A549 (cell line): Measurements from ENCODE around the gene CDS1. TPM values are rescaled to one million over a fixed set of nuclear protein-coding genes. Genes with fewer than 3 reads are reported as not detected.

Source experiments
- ATAC-seq, 2 experiments: fragments of 200-7000 bp in 1 of 2; fragments of >200 bp in 1 of 2; cut with Nextera tagmentation in 1 of 2; cut with Tn5 transposase in 1 of 2; 3 replicates each; pipeline versions ENCODE4 v1.8.0 to v1.9.1; 2018 to 2020; ENCODE audit warnings: mild to moderate bottlenecking in 1 of 2, moderate library complexity in 1 of 2
- CTCF ChIA-PET: fragments of 300-600 bp; sonication (Branson Sonifier 250); formaldehyde crosslinking; extraction: SDS; loops from one replicate; lab custom pipeline; 2021; ENCODE audit warnings: antibody characterized with exemption, inconsistent platforms; lab: Yijun Ruan, JAX
- POLR2A ChIA-PET: fragments of 350-600 bp; formaldehyde crosslinking; extraction: SDS; loops from one replicate; lab custom pipeline; 2021; ENCODE audit warnings: antibody characterized with exemption, inconsistent platforms; lab: Yijun Ruan, JAX
- DNase-seq, 2 experiments: peaks; one replicate each; pipeline versions ENCODE4 v3.0.0 to v3.0.0-alpha.2; 2011 to 2016; ENCODE audit warnings: low read depth in 1 of 2, low spot score in 1 of 2
- FAIRE-seq: peaks from 2 replicates; lab custom pipeline; 2011; peaks lifted over from hg19 to GRCh38; lab: Jason Lieb, UNC
- H3K27ac ChIP-seq, 2 experiments: fragments of >200 bp; sonication (Bioruptor Twin); formaldehyde crosslinking; 3 replicates each; pipeline ENCODE4 v1.5.1; 2016 to 2017
- H3K4me1 ChIP-seq: fragments of >200 bp; sonication (Bioruptor Twin); formaldehyde crosslinking; 3 replicates; pipeline ENCODE4 v1.6.1; 2016
- H3K4me2 ChIP-seq: fragments of >200 bp; sonication (Bioruptor Twin); formaldehyde crosslinking; 3 replicates; pipeline ENCODE4 v1.6.1; 2016
- H3K4me3 ChIP-seq: fragments of >200 bp; sonication (Bioruptor Twin); formaldehyde crosslinking; 3 replicates; pipeline ENCODE4 v1.5.1; 2016
- H3K9me3 ChIP-seq: fragments of >200 bp; sonication (Bioruptor Twin); formaldehyde crosslinking; 3 replicates; pipeline ENCODE4 v1.6.1; 2016
- BHLHE40 ChIP-seq: IDR thresholded peaks from 2 replicates; pipeline ENCODE4 v1.6.1; 2012; ENCODE audit warnings: low read depth, low read length, inconsistent platforms
- CBX2 ChIP-seq: fragments of 200-600 bp; sonication (generic); IDR thresholded peaks from 2 replicates; pipeline ENCODE4 v1.6.1; 2016; ENCODE audit warnings: low read depth, mild to moderate bottlenecking, borderline replicate concordance
- CBX8 ChIP-seq: fragments of 200-600 bp; sonication (generic); IDR thresholded peaks from 2 replicates; pipeline ENCODE4 v1.6.1; 2016
- E2F6 ChIP-seq: IDR thresholded peaks from 2 replicates; pipeline ENCODE4 v1.6.1; 2012; ENCODE audit warnings: low read depth, borderline replicate concordance
- ESRRA ChIP-seq: fragments of 150-350 bp; IDR thresholded peaks from 2 replicates; pipeline ENCODE4 v1.6.1; 2014; ENCODE audit warnings: mild to moderate bottlenecking, low read length, borderline replicate concordance
- HEYL ChIP-seq: fragments of 250-450 bp; sonication (Bioruptor Pico); IDR thresholded peaks from 2 replicates; pipeline ENCODE4 v1.8.0; 2021; ENCODE audit warnings: mild to moderate bottlenecking, moderate library complexity
- HOXB5 ChIP-seq: fragments of 250-450 bp; sonication (Bioruptor Pico); IDR thresholded peaks from 2 replicates; pipeline ENCODE4 v1.5.0; 2020; ENCODE audit warnings: mild to moderate bottlenecking, moderate library complexity
- JUNB ChIP-seq: fragments of >200 bp; sonication (Bioruptor Twin); formaldehyde crosslinking; IDR thresholded peaks from 2 replicates; pipeline ENCODE4 v1.6.1; 2016
- KDM1A ChIP-seq: fragments of 200-600 bp; sonication (generic); IDR thresholded peaks from 2 replicates; pipeline ENCODE4 v1.6.1; 2016; ENCODE audit warnings: low read depth, mild to moderate bottlenecking
- MAFK ChIP-seq: fragments of 450-650 bp; IDR thresholded peaks from 2 replicates; pipeline ENCODE4 v1.6.1; 2014; ENCODE audit not compliant: partially characterized antibody
- MAX ChIP-seq: IDR thresholded peaks from 2 replicates; pipeline ENCODE4 v1.6.1; 2012
- MAZ ChIP-seq: fragments of 150-350 bp; IDR thresholded peaks from 2 replicates; pipeline ENCODE4 v1.6.1; 2014; ENCODE audit warnings: antibody characterized with exemption, low read depth, low read length, borderline replicate concordance
- MYC ChIP-seq: IDR thresholded peaks from 2 replicates; pipeline ENCODE4 v1.6.1; 2012; ENCODE audit warnings: mild to moderate bottlenecking, inconsistent platforms, low read length, improper control_type of control experiment, borderline replicate concordance
- NFE2L2 ChIP-seq: fragments of 150-350 bp; conservative IDR thresholded peaks from 2 replicates; pipeline ENCODE4 v1.6.1; 2014; ENCODE audit warnings: low read length
- NPAS2 ChIP-seq: fragments of 250-450 bp; sonication (Bioruptor Pico); IDR thresholded peaks from 2 replicates; pipeline ENCODE4 v1.8.0; 2022; ENCODE audit warnings: mild to moderate bottlenecking, moderate library complexity, borderline replicate concordance
- NR3C1 ChIP-seq: fragments of >200 bp; sonication (Bioruptor Twin); formaldehyde crosslinking; IDR thresholded peaks from 3 replicates; pipeline ENCODE4 v1.6.1; 2017
- POLR2A ChIP-seq: IDR thresholded peaks from 2 replicates; pipeline ENCODE4 v1.6.1; 2012; ENCODE audit warnings: mild to moderate bottlenecking, low read length
- REST ChIP-seq: fragments of 200-600 bp; sonication (generic); IDR thresholded peaks from 2 replicates; pipeline ENCODE4 v1.6.1; 2016; ENCODE audit warnings: antibody characterized with exemption, mild to moderate bottlenecking, moderate library complexity
- RNF2 ChIP-seq: fragments of 200-600 bp; sonication (generic); IDR thresholded peaks from 2 replicates; pipeline ENCODE4 v1.6.1; 2016; ENCODE audit warnings: low read depth, mild to moderate bottlenecking, antibody characterized with exemption, moderate library complexity, borderline replicate concordance
- SMC3 ChIP-seq: fragments of >200 bp; sonication (Bioruptor Twin); formaldehyde crosslinking; IDR thresholded peaks from 3 replicates; pipeline ENCODE4 v1.6.1; 2018; ENCODE audit warnings: inconsistent platforms
- TFCP2L1 ChIP-seq: fragments of 250-450 bp; sonication (Bioruptor Pico); IDR thresholded peaks from 2 replicates; pipeline ENCODE4 v1.5.0; 2021; ENCODE audit warnings: mild to moderate bottlenecking
- TP53 ChIP-seq: fragments of 250-450 bp; sonication (Bioruptor Pico); IDR thresholded peaks from 2 replicates; pipeline ENCODE4 v1.5.0; 2021; ENCODE audit warnings: mild to moderate bottlenecking, moderate library complexity
- ZSCAN20 ChIP-seq: fragments of 250-450 bp; sonication (Bioruptor Pico); IDR thresholded peaks from 2 replicates; pipeline ENCODE4 v1.8.0; 2022; ENCODE audit warnings: mild to moderate bottlenecking, moderate library complexity
- WGBS: methylation state at CpG from one replicate; pipeline ENCODE4 v1.1.6; 2017; ENCODE audit errors: missing lambda C conversion rate; 5-methylcytosine and 5-hydroxymethylcytosine counted together
- polyA plus RNA-seq, 4 experiments: library from polyadenylated mRNA; depleted of rRNA in 3 of 4; stranded (reverse); fragments of >200 nt; fragmentation: RNase III in 1 of 4; extraction: RNeasy Plus Mini Kit Qiagen cat#74134 plus additional on column Dnase treatment in 1 of 4; gene quantifications; 2 replicates in 3 of 4; 3 replicates in 1 of 4; pipeline ENCODE4 v1.2.3, GENCODE V29; 2011 to 2017
- TF ChIP-seq, protein P1 (sequence below): fragments of 450-650 bp; IDR thresholded peaks from 2 replicates; pipeline ENCODE4 v1.6.1; 2014; ENCODE audit warnings: antibody characterized with exemption
- TF ChIP-seq, protein P2 (sequence below): fragments of >200 bp; sonication (Bioruptor Twin); formaldehyde crosslinking; IDR thresholded peaks from 3 replicates; pipeline ENCODE4 v1.6.1; 2016
- TF ChIP-seq, protein P3 (sequence below): fragments of 150-350 bp; IDR thresholded peaks from 2 replicates; pipeline ENCODE4 v1.6.1; 2014; ENCODE audit warnings: low read depth, mild to moderate bottlenecking, low read length

Gene CDS1
- polyA plus RNA-seq, 2 of the 4 experiments (the other 2 are of a cell fraction) = 0.46 to 1.4 TPM

GRCh38 chr4:84677995-84678394, 95.1 kb downstream of the CDS1 start:
- POLR2A ChIA-PET = no interaction called here

GRCh38 chr4:84678976-84679744, 96.2 kb downstream of the CDS1 start:
- no peak for FAIRE-seq
- no peak for ATAC-seq
- H3K4me1 ChIP-seq = peaks cover 6% of the 10 kb centered on the region; the same call in 2 of the 3 replicates
- POLR2A ChIA-PET = no interaction called here
- 90% methylated on average over 12 of the region's 14 CpGs for WGBS
- no peak overlapping the region for H3K27ac ChIP-seq
- CTCF ChIA-PET = interaction anchor here (0.6 to 2.6 kb wide), 3 partner anchors 40 to 283 kb away, joined by 3 to 8 read pairs (median 3); no protein-coding TSS in a partner anchor
- H3K9me3 ChIP-seq = no peaks in the 10 kb centered on the region
- H3K4me2 ChIP-seq = no peak overlapping the region
- TF ChIP-seq SMC3 (no peak), KDM1A (no peak), RNF2 (no peak), POLR2A (no peak), TFCP2L1 (CRISPR knock-in tag) (no peak), MAFK (no peak), CBX8 (no peak), MYC (no peak), BHLHE40 (no peak), ESRRA (no peak), HEYL (CRISPR knock-in tag) (no peak), NR3C1 (no peak), REST (no peak), NPAS2 (CRISPR knock-in tag) (no peak), NFE2L2 (no peak)
- TF ChIP-seq, protein P1, sequence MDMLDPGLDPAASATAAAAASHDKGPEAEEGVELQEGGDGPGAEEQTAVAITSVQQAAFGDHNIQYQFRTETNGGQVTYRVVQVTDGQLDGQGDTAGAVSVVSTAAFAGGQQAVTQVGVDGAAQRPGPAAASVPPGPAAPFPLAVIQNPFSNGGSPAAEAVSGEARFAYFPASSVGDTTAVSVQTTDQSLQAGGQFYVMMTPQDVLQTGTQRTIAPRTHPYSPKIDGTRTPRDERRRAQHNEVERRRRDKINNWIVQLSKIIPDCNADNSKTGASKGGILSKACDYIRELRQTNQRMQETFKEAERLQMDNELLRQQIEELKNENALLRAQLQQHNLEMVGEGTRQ = no peak
- TF ChIP-seq, protein P2, sequence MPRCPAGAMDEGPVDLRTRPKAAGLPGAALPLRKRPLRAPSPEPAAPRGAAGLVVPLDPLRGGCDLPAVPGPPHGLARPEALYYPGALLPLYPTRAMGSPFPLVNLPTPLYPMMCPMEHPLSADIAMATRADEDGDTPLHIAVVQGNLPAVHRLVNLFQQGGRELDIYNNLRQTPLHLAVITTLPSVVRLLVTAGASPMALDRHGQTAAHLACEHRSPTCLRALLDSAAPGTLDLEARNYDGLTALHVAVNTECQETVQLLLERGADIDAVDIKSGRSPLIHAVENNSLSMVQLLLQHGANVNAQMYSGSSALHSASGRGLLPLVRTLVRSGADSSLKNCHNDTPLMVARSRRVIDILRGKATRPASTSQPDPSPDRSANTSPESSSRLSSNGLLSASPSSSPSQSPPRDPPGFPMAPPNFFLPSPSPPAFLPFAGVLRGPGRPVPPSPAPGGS = no peak
- no peak for DNase-seq
- no peak overlapping the region for H3K4me3 ChIP-seq

More at GRCh38 chr4:84677995-84678394, 95.1 kb downstream of the CDS1 start:
- CTCF ChIA-PET = interaction anchor here (0.8 to 2.6 kb wide), 3 partner anchors 38 to 72 kb away, joined by 3 to 8 read pairs (median 5); no protein-coding TSS in a partner anchor
- no peak for TF ChIP-seq MAX
- no peak for TF ChIP-seq TFCP2L1 (CRISPR knock-in tag)
- TF ChIP-seq JUNB = no peak
- TF ChIP-seq NFE2L2 = no peak
- TF ChIP-seq HOXB5 (CRISPR knock-in tag) = no peak
- no peak for TF ChIP-seq KDM1A
- no peak for TF ChIP-seq ZSCAN20 (CRISPR knock-in tag)
- TF ChIP-seq, protein P3, sequence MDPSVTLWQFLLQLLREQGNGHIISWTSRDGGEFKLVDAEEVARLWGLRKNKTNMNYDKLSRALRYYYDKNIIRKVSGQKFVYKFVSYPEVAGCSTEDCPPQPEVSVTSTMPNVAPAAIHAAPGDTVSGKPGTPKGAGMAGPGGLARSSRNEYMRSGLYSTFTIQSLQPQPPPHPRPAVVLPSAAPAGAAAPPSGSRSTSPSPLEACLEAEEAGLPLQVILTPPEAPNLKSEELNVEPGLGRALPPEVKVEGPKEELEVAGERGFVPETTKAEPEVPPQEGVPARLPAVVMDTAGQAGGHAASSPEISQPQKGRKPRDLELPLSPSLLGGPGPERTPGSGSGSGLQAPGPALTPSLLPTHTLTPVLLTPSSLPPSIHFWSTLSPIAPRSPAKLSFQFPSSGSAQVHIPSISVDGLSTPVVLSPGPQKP = no peak
- no peak for TF ChIP-seq CBX2
- TF ChIP-seq TP53 = no peak
- no peak for TF ChIP-seq E2F6
- no peak for TF ChIP-seq MAZ
- no peak overlapping the region for H3K27ac ChIP-seq
- H3K4me1 ChIP-seq = peaks cover 18% of the 10 kb centered on the region
- WGBS = 92% methylated on average over 5 of the region's 5 CpGs
- no peak for FAIRE-seq
- no peak for DNase-seq
- no peaks in the 10 kb centered on the region for H3K9me3 ChIP-seq
- H3K4me3 ChIP-seq = no peak overlapping the region
- H3K4me2 ChIP-seq = no peak overlapping the region
- ATAC-seq = no peak
